Endometrium (tissue), 2 donors: ENCODE data around the gene MAPT.

Experiments
- FAIRE-seq: peaks from 2 replicates; lab custom pipeline; 2012; peaks lifted over from hg19 to GRCh38; lab: Jason Lieb, UNC
- donor health status: control.
- donor health status: control.

The MAPT gene

GRCh38 chr17:46059486-46059885 is 165.1 kb downstream of the MAPT start:
- no peak for FAIRE-seq

GRCh38 chr17:46060461-46060860 is 166.1 kb downstream of the MAPT start:
- no peak for FAIRE-seq

GRCh38 chr17:46061435-46061834 is 167.1 kb downstream of the MAPT start:
- FAIRE-seq: no peak

- FAIRE-seq: no peak
Measured at GRCh38 chr17:46063241-46063640, 168.9 kb downstream of the MAPT start.

GRCh38 chr17:46064460-46064859 is 170.1 kb downstream of the MAPT start:
- no peak for FAIRE-seq

GRCh38 chr17:46071796-46072195 is 177.4 kb downstream of the MAPT start:
- FAIRE-seq: no peak

GRCh38 chr17:46072998-46073397 is 178.6 kb downstream of the MAPT start:
- peak; percentile 87 for FAIRE-seq

- no peak for FAIRE-seq
Measured at GRCh38 chr17:46074540-46074939, 180.2 kb downstream of the MAPT start.
